ENCODE measurements around the gene WDR13.

WDR13 gene

GRCh38 chrX:48575642-48576041 lies 21.6 kb upstream of the WDR13 start:
- H3K27me3 ChIP-seq (replicated peaks; ENCODE audit: control insufficient read depth, insufficient read depth, low read length): no peaks in the 10 kb centered on the region
- H3K4me1 ChIP-seq (ENCODE audit: control insufficient read depth, insufficient read depth, low read length): peaks cover 16% of the 10 kb centered on the region
- no peak for DNase-seq (ENCODE audit: low read depth)
- H3K9ac ChIP-seq (ENCODE audit: low read length): peak overlapping the region; percentile 100
- H3K4me3 ChIP-seq (ENCODE audit: low read length): peak overlapping the region; percentile 89
- no peaks in the 10 kb centered on the region for H3K9me3 ChIP-seq (ENCODE audit: control insufficient read depth, low read length)
- H3K36me3 ChIP-seq (ENCODE audit: control insufficient read depth, insufficient read depth, low read length, severe bottlenecking): peaks cover 43% of the 10 kb centered on the region

GRCh38 chrX:48576108-48576507 lies 21.2 kb upstream of the WDR13 start:
- peaks cover 43% of the 10 kb centered on the region for H3K36me3 ChIP-seq (ENCODE audit: control insufficient read depth, insufficient read depth, low read length, severe bottlenecking)
- peak overlapping the region; percentile 100 for H3K9ac ChIP-seq (ENCODE audit: low read length)
- no peaks in the 10 kb centered on the region for H3K27me3 ChIP-seq (replicated peaks; ENCODE audit: control insufficient read depth, insufficient read depth, low read length)
- peak overlapping the region; percentile 89 for H3K4me3 ChIP-seq (ENCODE audit: low read length)
- peaks cover 16% of the 10 kb centered on the region for H3K4me1 ChIP-seq (ENCODE audit: control insufficient read depth, insufficient read depth, low read length)
- H3K9me3 ChIP-seq (ENCODE audit: control insufficient read depth, low read length): no peaks in the 10 kb centered on the region
- no peak for DNase-seq (ENCODE audit: low read depth)

DNA sequence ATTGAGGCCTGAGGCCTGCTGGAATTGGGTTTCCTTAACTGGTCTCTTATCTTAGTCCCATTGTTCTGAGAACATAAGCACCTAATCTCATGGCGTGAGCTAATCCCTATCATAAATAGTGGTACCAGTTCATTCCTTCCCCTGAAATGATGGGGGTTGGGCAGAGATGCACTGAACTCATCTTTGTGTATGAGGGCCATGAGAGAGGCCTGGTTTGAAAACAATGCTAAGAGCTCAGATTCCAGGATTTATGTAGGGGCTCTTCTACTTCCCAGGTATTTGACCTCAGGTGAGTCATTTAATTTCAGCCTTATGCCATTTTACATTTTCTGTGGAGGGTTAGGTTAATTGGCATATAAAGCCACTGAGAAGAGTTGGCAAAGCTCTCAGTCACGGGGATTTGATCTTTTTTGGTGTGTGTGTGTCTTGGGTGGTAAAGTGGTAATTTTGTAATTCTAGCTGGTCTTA lies 18.6 kb upstream of the WDR13 start:
- no peak overlapping the region for H3K4me3 ChIP-seq (ENCODE audit: low read length)
- no peaks in the 10 kb centered on the region for H3K9me3 ChIP-seq (ENCODE audit: control insufficient read depth, low read length)
- peaks cover 23% of the 10 kb centered on the region for H3K4me1 ChIP-seq (ENCODE audit: control insufficient read depth, insufficient read depth, low read length)
- no peak for DNase-seq (ENCODE audit: low read depth)
- no peak overlapping the region for H3K9ac ChIP-seq (ENCODE audit: low read length)
- no peaks in the 10 kb centered on the region for H3K27me3 ChIP-seq (replicated peaks; ENCODE audit: control insufficient read depth, insufficient read depth, low read length)
- H3K36me3 ChIP-seq (ENCODE audit: control insufficient read depth, insufficient read depth, low read length, severe bottlenecking): peaks cover 43% of the 10 kb centered on the region

DNA sequence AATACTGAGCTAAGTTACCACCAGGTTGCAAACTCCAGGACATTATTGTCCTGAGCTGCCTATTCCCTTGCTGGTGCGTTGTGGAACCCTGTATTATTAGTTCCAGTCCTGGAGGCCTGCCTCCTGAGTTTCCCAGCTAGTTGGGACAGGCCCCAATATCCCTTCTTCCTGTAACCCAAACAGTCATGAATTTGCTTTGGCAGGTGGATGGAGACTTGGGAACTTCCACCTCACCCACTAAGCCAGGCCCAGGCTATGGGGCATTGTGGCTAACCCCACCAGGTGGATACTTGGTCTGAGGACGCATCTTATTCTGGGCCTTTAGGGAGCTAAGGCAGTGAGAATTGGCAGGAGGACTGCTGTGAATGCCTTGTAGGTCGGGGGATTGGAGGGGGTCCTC lies 18.0 kb upstream of the WDR13 start:
- Histone ChIP-seq H3K9me3 (ENCODE audit: control insufficient read depth, low read length) (no peaks in the 10 kb centered on the region), H3K4me3 (ENCODE audit: low read length) (no peak overlapping the region), H3K4me1 (ENCODE audit: control insufficient read depth, insufficient read depth, low read length) (peaks cover 23% of the 10 kb centered on the region), H3K27me3 (replicated peaks; ENCODE audit: control insufficient read depth, insufficient read depth, low read length) (no peaks in the 10 kb centered on the region), H3K9ac (ENCODE audit: low read length) (no peak overlapping the region), H3K36me3 (ENCODE audit: control insufficient read depth, insufficient read depth, low read length, severe bottlenecking) (peaks cover 43% of the 10 kb centered on the region)
- no peak for DNase-seq (ENCODE audit: low read depth)

DNA sequence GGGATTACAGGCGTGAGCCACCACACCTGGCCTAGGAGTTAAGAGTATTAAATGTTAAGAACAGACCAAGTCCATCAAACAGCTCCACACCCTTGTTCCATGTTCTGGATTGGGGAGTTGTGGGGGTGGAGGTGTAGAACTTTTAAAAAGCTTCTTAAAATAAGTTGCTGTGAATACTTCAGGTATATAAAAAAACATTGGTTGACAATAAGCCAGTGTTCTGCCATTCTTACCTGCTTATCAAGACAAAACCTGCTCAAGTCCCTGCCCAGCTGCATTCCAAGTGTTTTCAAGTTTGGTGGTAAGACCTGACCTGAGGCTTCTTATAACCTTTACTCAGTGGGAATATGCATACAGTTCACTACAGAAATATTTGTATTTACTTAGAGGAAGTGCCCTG lies 16.6 kb upstream of the WDR13 start:
- peaks cover 36% of the 10 kb centered on the region for H3K36me3 ChIP-seq (ENCODE audit: control insufficient read depth, insufficient read depth, low read length, severe bottlenecking)
- DNase-seq (ENCODE audit: low read depth): no peak
- H3K4me1 ChIP-seq (ENCODE audit: control insufficient read depth, insufficient read depth, low read length): peaks cover 23% of the 10 kb centered on the region

GRCh38 chrX:48584698-48585097 lies 12.6 kb upstream of the WDR13 start:
- H3K36me3 ChIP-seq (ENCODE audit: control insufficient read depth, insufficient read depth, low read length, severe bottlenecking): no peaks in the 10 kb centered on the region
- H3K4me1 ChIP-seq (ENCODE audit: control insufficient read depth, insufficient read depth, low read length): peaks cover 7% of the 10 kb centered on the region
- H3K9me3 ChIP-seq (ENCODE audit: control insufficient read depth, low read length): peaks cover 4% of the 10 kb centered on the region
- no peak for DNase-seq (ENCODE audit: low read depth)
- H3K27me3 ChIP-seq (replicated peaks; ENCODE audit: control insufficient read depth, insufficient read depth, low read length): peaks cover 3% of the 10 kb centered on the region
- no peak overlapping the region for H3K4me3 ChIP-seq (ENCODE audit: low read length)
- no peak overlapping the region for H3K9ac ChIP-seq (ENCODE audit: low read length)

More for the DNA sequence above, 16.6 kb upstream of the WDR13 start:
- peaks cover 4% of the 10 kb centered on the region for H3K9me3 ChIP-seq (ENCODE audit: control insufficient read depth, low read length)
- H3K27me3 ChIP-seq (replicated peaks; ENCODE audit: control insufficient read depth, insufficient read depth, low read length): no peaks in the 10 kb centered on the region
- no peak overlapping the region for H3K9ac ChIP-seq (ENCODE audit: low read length)
- no peak overlapping the region for H3K4me3 ChIP-seq (ENCODE audit: low read length)

GRCh38 chrX:48589482-48590162 lies 7.7 kb upstream of the WDR13 start:
- Histone ChIP-seq H3K36me3 (ENCODE audit: control insufficient read depth, insufficient read depth, low read length, severe bottlenecking) (no peaks in the 10 kb centered on the region), H3K4me3 (ENCODE audit: low read length) (no peak overlapping the region), H3K9ac (ENCODE audit: low read length) (no peak overlapping the region), H3K4me1 (ENCODE audit: control insufficient read depth, insufficient read depth, low read length) (peaks cover 8% of the 10 kb centered on the region), H3K9me3 (ENCODE audit: control insufficient read depth, low read length) (peaks cover 2% of the 10 kb centered on the region), H3K27me3 (replicated peaks; ENCODE audit: control insufficient read depth, insufficient read depth, low read length) (peaks cover 3% of the 10 kb centered on the region)
- DNase-seq (ENCODE audit: low read depth): no peak

DNA sequence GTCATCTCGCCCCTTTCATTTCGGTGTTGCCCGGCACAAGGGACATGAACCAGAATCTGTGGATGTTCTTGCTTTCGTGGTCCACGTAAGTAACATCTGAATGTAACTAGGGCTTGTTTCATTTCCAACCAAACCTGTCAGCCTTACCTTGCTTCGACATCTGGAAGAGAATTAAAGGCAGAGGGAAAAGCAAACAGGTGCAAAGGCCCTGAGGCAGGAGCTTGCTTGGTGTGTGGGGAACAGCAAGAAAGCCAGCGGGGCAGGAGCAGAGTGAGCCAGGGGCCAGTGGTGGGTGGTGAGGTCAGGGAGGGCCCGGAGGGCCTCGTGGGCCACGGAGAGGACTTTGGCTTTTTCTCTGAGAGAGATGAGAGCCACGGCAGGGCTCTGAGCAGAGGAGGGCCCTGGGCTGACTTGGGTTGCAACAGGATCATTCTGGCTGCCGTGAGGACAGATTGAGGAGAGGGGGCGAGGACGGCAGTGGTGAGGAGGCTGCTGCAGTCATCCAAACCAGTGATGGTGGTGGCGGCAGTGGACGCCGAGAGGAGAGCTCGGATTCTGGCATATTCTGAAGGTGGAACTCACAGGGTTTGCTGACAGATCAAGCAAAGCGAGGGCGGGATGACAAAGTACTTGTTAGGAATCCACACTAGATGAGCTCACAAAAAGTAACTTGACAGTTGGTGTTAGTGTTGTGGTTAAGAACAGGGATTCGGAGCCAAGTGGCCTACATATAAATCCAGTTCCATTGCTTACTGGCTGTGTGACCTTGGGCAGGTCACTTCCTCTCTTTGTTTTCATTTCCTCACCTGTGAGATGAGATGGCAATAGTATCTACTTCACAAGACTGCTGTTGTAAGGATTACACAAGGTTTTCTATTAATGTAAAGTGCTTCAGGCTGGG lies 6.8 kb upstream of the WDR13 start:
- Histone ChIP-seq H3K36me3 (ENCODE audit: control insufficient read depth, insufficient read depth, low read length, severe bottlenecking) (no peaks in the 10 kb centered on the region), H3K4me1 (ENCODE audit: control insufficient read depth, insufficient read depth, low read length) (peaks cover 8% of the 10 kb centered on the region), H3K4me3 (ENCODE audit: low read length) (no peak overlapping the region), H3K9ac (ENCODE audit: low read length) (no peak overlapping the region), H3K27me3 (replicated peaks; ENCODE audit: control insufficient read depth, insufficient read depth, low read length) (peaks cover 3% of the 10 kb centered on the region), H3K9me3 (ENCODE audit: control insufficient read depth, low read length) (no peaks in the 10 kb centered on the region)
- no peak for DNase-seq (ENCODE audit: low read depth)

GRCh38 chrX:48591255-48591791 lies 6.0 kb upstream of the WDR13 start:
- Histone ChIP-seq H3K27me3 (replicated peaks; ENCODE audit: control insufficient read depth, insufficient read depth, low read length) (peaks cover 3% of the 10 kb centered on the region), H3K4me1 (ENCODE audit: control insufficient read depth, insufficient read depth, low read length) (peaks cover 8% of the 10 kb centered on the region), H3K9me3 (ENCODE audit: control insufficient read depth, low read length) (no peaks in the 10 kb centered on the region), H3K4me3 (ENCODE audit: low read length) (no peak overlapping the region), H3K9ac (ENCODE audit: low read length) (no peak overlapping the region), H3K36me3 (ENCODE audit: control insufficient read depth, insufficient read depth, low read length, severe bottlenecking) (no peaks in the 10 kb centered on the region)
- peak; percentile 37 for DNase-seq (ENCODE audit: low read depth)

- no peak for DNase-seq (ENCODE audit: low read depth)
- peaks cover 3% of the 10 kb centered on the region for H3K27me3 ChIP-seq (replicated peaks; ENCODE audit: control insufficient read depth, insufficient read depth, low read length)
- H3K9ac ChIP-seq (ENCODE audit: low read length): no peak overlapping the region
- H3K4me3 ChIP-seq (ENCODE audit: low read length): no peak overlapping the region
- no peaks in the 10 kb centered on the region for H3K36me3 ChIP-seq (ENCODE audit: control insufficient read depth, insufficient read depth, low read length, severe bottlenecking)
- H3K9me3 ChIP-seq (ENCODE audit: control insufficient read depth, low read length): no peaks in the 10 kb centered on the region
- H3K4me1 ChIP-seq (ENCODE audit: control insufficient read depth, insufficient read depth, low read length): peaks cover 8% of the 10 kb centered on the region
Measured at GRCh38 chrX:48592971-48593370, 4.3 kb upstream of the WDR13 start.

- DNase-seq (ENCODE audit: low read depth): no peak
- Histone ChIP-seq H3K9ac (ENCODE audit: low read length) (no peak overlapping the region), H3K9me3 (ENCODE audit: control insufficient read depth, low read length) (no peaks in the 10 kb centered on the region), H3K4me3 (ENCODE audit: low read length) (no peak overlapping the region), H3K27me3 (replicated peaks; ENCODE audit: control insufficient read depth, insufficient read depth, low read length) (no peaks in the 10 kb centered on the region), H3K4me1 (ENCODE audit: control insufficient read depth, insufficient read depth, low read length) (peaks cover 14% of the 10 kb centered on the region), H3K36me3 (ENCODE audit: control insufficient read depth, insufficient read depth, low read length, severe bottlenecking) (peaks cover 18% of the 10 kb centered on the region)
Measured at GRCh38 chrX:48595929-48596328, 1.4 kb upstream of the WDR13 start.

Measured in adipocyte (in vitro differentiated cells).